B cell (primary cell): ENCODE data around the gene CHCHD1. TPM values are rescaled to one million over a fixed set of nuclear protein-coding genes. Genes with fewer than 3 reads are reported as not detected.

ENCODE experiments used
- ATAC-seq: fragments of 200-7000 bp; cut with Tn5 transposase; one replicate; pipeline ENCODE4 v1.10.0; 2021; ENCODE audit warnings: low read depth, mild to moderate bottlenecking, moderate number of reproducible peaks, moderate library complexity
- CTCF ChIA-PET: fragments of 350-600 bp; sonication (Branson Sonifier 250); formaldehyde crosslinking; loops from one replicate; lab custom pipeline; 2021; ENCODE audit warnings: antibody characterized with exemption, inconsistent platforms; lab: Charles Lee
- POLR2A ChIA-PET: fragments of 350-600 bp; sonication (Branson Sonifier 250); formaldehyde crosslinking; loops from one replicate; lab custom pipeline; 2021; ENCODE audit warnings: antibody characterized with exemption; lab: Charles Lee
- DNase-seq: peaks from one replicate; pipeline ENCODE4 v3.0.0; 2013
- H2AFZ ChIP-seq: 2 replicates; pipeline ENCODE4 v1.6.1; 2012; ENCODE audit warnings: mild to moderate bottlenecking, low read depth, low read length; ENCODE audit not compliant: insufficient read depth, poor library complexity, severe bottlenecking
- H3K27ac ChIP-seq, 2 donors: 1 replicate in 1 of 2; 2 replicates in 1 of 2; pipeline ENCODE4 v1.5.1; 2012 to 2013; ENCODE audit warnings: low read length in 2 of 2, mild to moderate bottlenecking in 2 of 2, moderate library complexity in 1 of 2
- H3K27me3 ChIP-seq, 4 experiments: fragments of 200-600 bp in 1 of 4; sonication (generic) in 1 of 4; replicated peaks in 1 of 4; 1 replicate in 2 of 4; 2 replicates in 2 of 4; pipeline versions ENCODE4 v1.6.1 to v1.7.0; 2013 to 2016; ENCODE audit warnings: low read length in 3 of 4, mild to moderate bottlenecking in 2 of 4, mixed read lengths in 1 of 4, moderate library complexity in 1 of 4; ENCODE audit not compliant: insufficient read depth in 4 of 4, control insufficient read depth in 3 of 4; ENCODE audit errors: control extremely low read depth in 1 of 4
- H3K36me3 ChIP-seq, 2 experiments: replicated peaks in 1 of 2; 1 replicate in 1 of 2; 2 replicates in 1 of 2; pipeline versions ENCODE4 v1.6.1 to v1.7.1; 2013; ENCODE audit warnings: low read length in 1 of 2; ENCODE audit not compliant: insufficient read depth in 2 of 2, control insufficient read depth in 1 of 2; ENCODE audit errors: control extremely low read depth in 1 of 2, extremely low read depth in 1 of 2
- H3K4me1 ChIP-seq, 2 donors: fragments of 200-600 bp in 1 of 2; sonication (generic) in 1 of 2; 1 replicate in 1 of 2; 2 replicates in 1 of 2; pipeline versions ENCODE4 v1.5.1 to v1.6.1; 2013 to 2017; ENCODE audit warnings: low read length in 2 of 2; ENCODE audit not compliant: control insufficient read depth in 2 of 2, insufficient read depth in 2 of 2
- H3K4me2 ChIP-seq: replicated peaks from 2 replicates; pipeline ENCODE3; 2012; ENCODE audit warnings: mild to moderate bottlenecking, low read depth, low read length; ENCODE audit not compliant: poor library complexity, severe bottlenecking
- H3K4me3 ChIP-seq, 5 experiments: fragments of 200-600 bp in 1 of 5; sonication (generic) in 1 of 5; 1 replicate in 3 of 5; 2 replicates in 2 of 5; pipeline versions ENCODE4 v1.5.1 to v1.7.0; 2011 to 2016; ENCODE audit warnings: low read length in 4 of 5, mild to moderate bottlenecking in 4 of 5, low read depth in 2 of 5, control low read depth in 1 of 5, moderate library complexity in 1 of 5; ENCODE audit not compliant: insufficient read depth in 1 of 5; ENCODE audit errors: control extremely low read depth in 1 of 5, extremely low read depth in 1 of 5
- H3K79me2 ChIP-seq: fragments of 200-600 bp; sonication (generic); one replicate; pipeline ENCODE4 v1.6.0; 2016; ENCODE audit warnings: low read length; ENCODE audit not compliant: control insufficient read depth, insufficient read depth
- H3K9ac ChIP-seq: fragments of 200-600 bp; sonication (generic); 2 replicates; pipeline ENCODE4 v1.6.1; 2017; ENCODE audit warnings: mild to moderate bottlenecking, low read length, moderate library complexity
- H3K9me3 ChIP-seq, 3 donors: one replicate each; pipeline versions ENCODE4 v1.6.1 to v1.7.1; 2013; ENCODE audit warnings: low read length in 2 of 3; ENCODE audit not compliant: control insufficient read depth in 2 of 3, insufficient read depth in 1 of 3; ENCODE audit errors: control extremely low read depth in 1 of 3
- H4K20me1 ChIP-seq: 2 replicates; pipeline ENCODE4 v1.6.0; 2012; ENCODE audit warnings: mild to moderate bottlenecking, low read length; ENCODE audit not compliant: insufficient read depth, control insufficient read depth, poor library complexity, severe bottlenecking
- H3K27ac Mint-ChIP-seq: one replicate; pipeline ENCODE4 v1.8.0; 2021; ENCODE audit warnings: mixed read lengths
- H3K27me3 Mint-ChIP-seq: one replicate; pipeline ENCODE4 v1.8.0; 2021; ENCODE audit warnings: mixed read lengths
- H3K4me1 Mint-ChIP-seq: one replicate; pipeline ENCODE4 v1.8.0; 2021; ENCODE audit warnings: mixed read lengths
- H3K4me3 Mint-ChIP-seq: one replicate; pipeline ENCODE4 v1.8.0; 2021; ENCODE audit warnings: mixed read lengths
- H3K9me3 Mint-ChIP-seq: one replicate; pipeline ENCODE4 v1.8.0; 2022; ENCODE audit warnings: mixed read lengths; ENCODE audit not compliant: insufficient read depth
- EZH2 ChIP-seq: IDR thresholded peaks from 2 replicates; pipeline ENCODE4 v1.6.1; 2012; ENCODE audit warnings: borderline replicate concordance, low read depth, mild to moderate bottlenecking, moderate library complexity, low read length; ENCODE audit not compliant: insufficient read depth, poor library complexity, severe bottlenecking
- WGBS: methylation state at CpG from one replicate; pipeline ENCODE4 v1.1.5; 2013; ENCODE audit warnings: missing lambda C conversion rate; ENCODE audit not compliant: insufficient coverage; 5-methylcytosine and 5-hydroxymethylcytosine counted together
- intact Hi-C: fragments of 100-400 bp; cut with micrococcal nuclease; formaldehyde crosslinking; loops from one replicate; pipeline ENCODE4 v1.10.0; 2022
- polyA plus RNA-seq: library from polyadenylated mRNA; depleted of rRNA; stranded (reverse); fragments of >200 nt; gene quantifications from 2 replicates; pipeline ENCODE4 v1.2.3, GENCODE V29; 2012
- total RNA-seq, 2 donors: library from RNA; stranded (reverse); fragments of 120-200 nt in 1 of 2; gene quantifications; 1 replicate in 1 of 2; 2 replicates in 1 of 2; pipeline versions ENCODE4 v1.2.3 to v1.2.4, GENCODE V29; 2013 to 2022
- TF ChIP-seq, protein P1 (sequence below): fragments of 200-600 bp; IDR thresholded peaks from one replicate; pipeline ENCODE4 v1.8.0; 2022; ENCODE audit warnings: antibody characterized with exemption, mild to moderate bottlenecking

Gene CHCHD1
- total and polyA plus RNA-seq, 2 donors (not counting 1 experiment from before 2014, with no cell fraction given), result 11.9 to 14.7 TPM

DNA sequence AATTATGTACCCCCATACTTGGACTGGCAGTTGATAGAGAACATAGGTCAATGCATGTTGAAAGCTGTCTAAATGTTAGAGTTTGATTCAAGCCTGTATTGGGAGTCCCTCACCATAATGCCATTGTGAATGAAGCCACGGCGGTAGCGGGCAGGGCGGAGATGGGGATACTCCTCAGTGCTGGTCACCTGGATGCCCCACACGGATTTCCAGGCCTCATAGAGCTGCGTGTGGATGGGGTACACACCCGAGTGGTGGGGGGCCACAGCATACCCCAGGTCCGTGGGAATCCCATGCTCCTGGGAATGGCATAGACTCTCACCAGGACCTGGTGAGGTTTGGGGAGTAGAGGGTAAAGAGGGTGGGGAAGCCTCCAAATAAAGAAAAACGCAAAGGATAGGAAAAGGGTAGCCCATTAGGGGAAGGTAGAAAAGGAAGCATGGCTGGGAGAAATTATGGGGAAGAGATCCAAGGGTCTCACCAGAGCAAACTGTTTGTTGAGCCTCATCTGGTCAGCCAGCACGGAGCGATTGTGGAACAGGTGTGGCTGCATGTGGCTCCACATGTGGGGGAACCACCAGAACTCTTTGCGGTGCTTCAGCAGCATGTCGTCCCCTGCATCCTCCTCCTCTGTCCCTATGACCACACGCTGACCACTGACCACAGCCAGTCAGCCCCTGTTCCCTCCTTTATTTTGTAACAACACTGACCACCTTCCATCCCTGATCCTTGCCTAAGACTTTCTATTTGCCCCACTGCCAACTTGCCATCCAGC lies 24.5 kb downstream of the CHCHD1 start:
- H2AFZ ChIP-seq, result no peak overlapping the region
- Mint-ChIP-seq H3K27me3 (no peaks in the 10 kb centered on the region), H3K4me3 (no peak overlapping the region), H3K9me3 (no peaks in the 10 kb centered on the region), H3K4me1 (peaks cover 39% of the 10 kb centered on the region), H3K27ac (peak overlapping the region; percentile 27)
- no peak for ATAC-seq
- H3K4me3 ChIP-seq, result no peak overlapping the region
- no peaks in the 10 kb centered on the region for H3K9me3 ChIP-seq
- H3K27me3 ChIP-seq, result no peaks in the 10 kb centered on the region
- peaks cover 53% of the 10 kb centered on the region for H3K79me2 ChIP-seq
- WGBS, result 98% methylated on average over 14 of the region's 14 CpGs
- H3K27ac ChIP-seq, result no peak overlapping the region
- DNase-seq, result no peak
- H4K20me1 ChIP-seq, result peaks cover 46% of the 10 kb centered on the region
- peaks cover 12 to 34% of the 10 kb centered on the region in 2 donors for H3K4me1 ChIP-seq
- POLR2A ChIA-PET, result interaction anchor here (0.9 kb wide), 1 partner anchor 34 kb away, joined by 5 read pairs; a partner anchor contains a TSS
- H3K9ac ChIP-seq, result no peak overlapping the region
- CTCF ChIA-PET, result no interaction called here
- no peak overlapping the region for H3K4me2 ChIP-seq
- intact Hi-C loops, result no loop called here
- TF ChIP-seq, protein P1, sequence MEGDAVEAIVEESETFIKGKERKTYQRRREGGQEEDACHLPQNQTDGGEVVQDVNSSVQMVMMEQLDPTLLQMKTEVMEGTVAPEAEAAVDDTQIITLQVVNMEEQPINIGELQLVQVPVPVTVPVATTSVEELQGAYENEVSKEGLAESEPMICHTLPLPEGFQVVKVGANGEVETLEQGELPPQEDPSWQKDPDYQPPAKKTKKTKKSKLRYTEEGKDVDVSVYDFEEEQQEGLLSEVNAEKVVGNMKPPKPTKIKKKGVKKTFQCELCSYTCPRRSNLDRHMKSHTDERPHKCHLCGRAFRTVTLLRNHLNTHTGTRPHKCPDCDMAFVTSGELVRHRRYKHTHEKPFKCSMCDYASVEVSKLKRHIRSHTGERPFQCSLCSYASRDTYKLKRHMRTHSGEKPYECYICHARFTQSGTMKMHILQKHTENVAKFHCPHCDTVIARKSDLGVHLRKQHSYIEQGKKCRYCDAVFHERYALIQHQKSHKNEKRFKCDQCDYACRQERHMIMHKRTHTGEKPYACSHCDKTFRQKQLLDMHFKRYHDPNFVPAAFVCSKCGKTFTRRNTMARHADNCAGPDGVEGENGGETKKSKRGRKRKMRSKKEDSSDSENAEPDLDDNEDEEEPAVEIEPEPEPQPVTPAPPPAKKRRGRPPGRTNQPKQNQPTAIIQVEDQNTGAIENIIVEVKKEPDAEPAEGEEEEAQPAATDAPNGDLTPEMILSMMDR, result no peak
- TF ChIP-seq EZH2, result no peak
- peaks cover 2 to 67% of the 10 kb centered on the region in 2 experiments for H3K36me3 ChIP-seq

DNA sequence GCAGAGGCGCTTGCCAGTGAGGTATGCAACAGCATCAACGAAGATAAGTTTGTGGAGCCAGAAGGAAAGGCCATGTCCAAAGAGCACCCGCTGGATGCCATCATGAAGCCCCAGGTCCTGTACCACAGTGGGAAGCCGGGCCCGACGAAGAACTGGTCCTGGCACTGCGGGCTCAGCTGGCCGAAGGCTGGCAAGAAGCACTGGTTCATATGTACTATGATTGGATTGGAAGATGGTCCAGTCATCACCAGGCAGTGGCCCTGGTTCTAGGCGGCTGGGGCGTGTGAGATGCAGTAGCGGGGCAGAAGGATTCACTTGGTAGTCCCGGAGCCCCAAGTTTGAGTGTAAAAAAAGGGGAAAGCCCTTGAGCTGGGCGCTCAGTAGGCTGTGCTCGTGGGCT lies 25.6 kb downstream of the CHCHD1 start:
- H3K27ac Mint-ChIP-seq, result no peak overlapping the region
- POLR2A ChIA-PET, result interaction anchor here (0.7 kb wide), 1 partner anchor 73 kb away, joined by 3 read pairs; no protein-coding TSS in a partner anchor
- Histone ChIP-seq H3K9me3 (no peaks in the 10 kb centered on the region), H3K27ac (no peak overlapping the region), H3K79me2 (peaks cover 53% of the 10 kb centered on the region), H3K4me2 (no peak overlapping the region), H3K4me3 (no peak overlapping the region), H3K4me1 (peaks cover 12 to 38% of the 10 kb centered on the region in 2 donors), H2AFZ (no peak overlapping the region), H4K20me1 (peaks cover 40% of the 10 kb centered on the region), H3K27me3 (no peaks in the 10 kb centered on the region), H3K9ac (no peak overlapping the region), H3K36me3 (peaks cover 2 to 56% of the 10 kb centered on the region in 2 experiments)
- no peak for DNase-seq
- peaks cover 39% of the 10 kb centered on the region for H3K4me1 Mint-ChIP-seq
- intact Hi-C loops, result no loop called here
- H3K4me3 Mint-ChIP-seq, result no peak overlapping the region
- CTCF ChIA-PET, result no interaction called here
- H3K9me3 Mint-ChIP-seq, result no peaks in the 10 kb centered on the region
- ATAC-seq, result no peak
- TF ChIP-seq, protein P1, result no peak
- no peak for TF ChIP-seq EZH2
- 96% methylated on average over 14 of the region's 14 CpGs for WGBS
- H3K27me3 Mint-ChIP-seq, result no peaks in the 10 kb centered on the region
